GM10266 (cell line): ENCODE results near the gene IFNG.

Source experiments
- DNase-seq: peaks from one replicate; pipeline ENCODE4 v3.0.0; 2012; ENCODE audit errors: extremely low spot score
- TF ChIP-seq, protein P1 (sequence below): IDR thresholded peaks from 2 replicates; pipeline ENCODE4 v1.5.1; 2012; ENCODE audit warnings: mild to moderate bottlenecking, low read depth; ENCODE audit not compliant: control insufficient read depth, insufficient read depth; ENCODE audit errors: missing control alignments

The IFNG gene

DNA sequence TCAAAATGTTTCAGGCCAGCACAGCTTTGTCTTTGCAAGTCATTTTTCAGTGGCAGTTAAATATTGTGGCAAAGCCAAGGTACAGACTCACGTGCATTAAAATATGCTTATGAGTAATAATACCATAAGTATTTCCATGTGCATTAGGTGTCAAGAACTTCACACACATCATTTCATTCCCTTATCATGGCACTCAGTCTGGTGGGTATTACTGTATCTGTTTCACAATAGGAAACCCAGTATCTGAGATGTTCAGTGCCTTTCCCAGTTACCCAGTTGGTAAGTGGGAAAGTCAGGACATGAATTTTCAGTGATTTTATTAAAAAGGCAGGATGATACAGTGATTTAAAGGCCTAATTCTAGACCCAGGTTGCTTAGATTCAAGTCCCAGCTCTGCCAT, 52.9 kb downstream of the IFNG start:
- DNase-seq = no peak
- TF ChIP-seq, protein P1, sequence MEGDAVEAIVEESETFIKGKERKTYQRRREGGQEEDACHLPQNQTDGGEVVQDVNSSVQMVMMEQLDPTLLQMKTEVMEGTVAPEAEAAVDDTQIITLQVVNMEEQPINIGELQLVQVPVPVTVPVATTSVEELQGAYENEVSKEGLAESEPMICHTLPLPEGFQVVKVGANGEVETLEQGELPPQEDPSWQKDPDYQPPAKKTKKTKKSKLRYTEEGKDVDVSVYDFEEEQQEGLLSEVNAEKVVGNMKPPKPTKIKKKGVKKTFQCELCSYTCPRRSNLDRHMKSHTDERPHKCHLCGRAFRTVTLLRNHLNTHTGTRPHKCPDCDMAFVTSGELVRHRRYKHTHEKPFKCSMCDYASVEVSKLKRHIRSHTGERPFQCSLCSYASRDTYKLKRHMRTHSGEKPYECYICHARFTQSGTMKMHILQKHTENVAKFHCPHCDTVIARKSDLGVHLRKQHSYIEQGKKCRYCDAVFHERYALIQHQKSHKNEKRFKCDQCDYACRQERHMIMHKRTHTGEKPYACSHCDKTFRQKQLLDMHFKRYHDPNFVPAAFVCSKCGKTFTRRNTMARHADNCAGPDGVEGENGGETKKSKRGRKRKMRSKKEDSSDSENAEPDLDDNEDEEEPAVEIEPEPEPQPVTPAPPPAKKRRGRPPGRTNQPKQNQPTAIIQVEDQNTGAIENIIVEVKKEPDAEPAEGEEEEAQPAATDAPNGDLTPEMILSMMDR = no peak

DNA sequence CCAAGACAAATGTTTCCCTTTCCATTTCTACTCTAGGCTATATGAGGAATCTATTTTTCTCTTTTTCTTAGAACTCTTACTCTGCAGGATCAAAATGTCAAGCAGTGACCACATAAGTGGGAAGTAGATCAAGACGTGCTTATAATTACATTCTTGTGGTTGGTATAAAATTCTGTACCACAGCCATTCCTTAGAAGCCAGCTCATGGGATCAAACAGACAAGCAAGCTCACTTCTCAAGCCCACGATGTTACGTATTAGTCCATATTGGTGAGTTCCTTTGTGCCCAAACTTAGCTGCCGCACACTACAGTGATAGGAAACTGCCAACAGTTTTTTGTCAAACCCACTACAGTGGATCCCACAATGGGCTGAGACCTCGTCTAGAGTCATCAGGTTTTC, 53.4 kb downstream of the IFNG start:
- DNase-seq = no peak
- TF ChIP-seq, protein P1 = no peak
